Ecto neural progenitor cell (in vitro differentiated cells): ENCODE results near the gene MRPS14.
"Not testable (repeated sequence)": the region's sequence is repeated elsewhere in the genome, so short reads cannot be mapped to it uniquely, and the experiment has no call there.

ENCODE experiments used
- DNase-seq: peaks from one replicate; pipeline ENCODE4 v3.0.0-alpha.2; 2018; ENCODE audit warnings: low spot score

MRPS14 gene

GRCh38 chr1:175023043-175023921 is at the start of gene MRPS14:
TSS of gene MRPS14 (minus strand) at chr1:175023425. CDS start at chr1:175023408, 17 bp downstream.
- DNase-seq, result peak; percentile 98

- DNase-seq, result no peak
Measured at GRCh38 chr1:175072099-175072951, 49.1 kb upstream of the MRPS14 start.

- DNase-seq, result no peak
Measured at GRCh38 chr1:175071276-175071943, 48.2 kb upstream of the MRPS14 start.

- no peak for DNase-seq
Measured at GRCh38 chr1:175070818-175071217, 47.6 kb upstream of the MRPS14 start.

DNA sequence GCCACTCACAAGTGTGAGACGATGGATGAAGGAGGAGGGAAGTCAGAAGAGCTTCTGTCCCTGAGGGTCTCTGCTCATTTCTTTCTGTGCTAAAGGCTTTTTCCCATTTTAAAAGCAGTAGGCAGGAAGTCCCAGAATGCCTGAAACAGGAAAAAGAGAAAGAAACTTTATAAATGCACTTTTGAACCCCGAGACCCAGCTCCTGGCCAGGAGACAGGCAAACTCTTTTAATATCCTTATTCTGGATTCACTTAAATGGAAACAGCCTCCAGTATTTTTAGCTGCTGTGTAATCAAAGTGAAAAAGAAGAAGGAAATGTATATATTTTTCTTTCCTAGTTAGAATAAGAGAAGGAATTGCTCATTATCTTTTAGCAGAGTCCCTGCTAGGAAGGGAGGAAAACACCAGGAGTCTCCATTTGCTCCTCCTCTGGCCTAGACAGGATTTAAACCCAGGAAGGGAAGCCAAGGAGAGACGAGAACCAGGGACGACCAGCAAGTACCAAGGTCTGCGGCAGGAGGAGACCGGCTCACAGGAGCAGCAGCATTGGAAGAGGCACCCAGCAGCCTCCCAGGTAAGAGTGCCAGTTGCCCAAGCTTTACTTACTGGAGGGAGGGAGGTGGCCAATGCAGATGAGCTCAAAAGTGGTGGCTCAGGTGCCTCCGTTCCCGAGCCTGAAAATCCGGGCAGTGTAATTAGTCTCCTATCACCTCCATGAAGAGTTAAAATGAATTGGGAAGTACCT is 44.3 kb upstream of the MRPS14 start, which contains the start of gene TNN:
Gene TNN (plus strand): TSS at position 472 of the 745 bp plus-strand sequence. CDS start 9,586 bp downstream, outside the sequence.
- no peak for DNase-seq

DNA sequence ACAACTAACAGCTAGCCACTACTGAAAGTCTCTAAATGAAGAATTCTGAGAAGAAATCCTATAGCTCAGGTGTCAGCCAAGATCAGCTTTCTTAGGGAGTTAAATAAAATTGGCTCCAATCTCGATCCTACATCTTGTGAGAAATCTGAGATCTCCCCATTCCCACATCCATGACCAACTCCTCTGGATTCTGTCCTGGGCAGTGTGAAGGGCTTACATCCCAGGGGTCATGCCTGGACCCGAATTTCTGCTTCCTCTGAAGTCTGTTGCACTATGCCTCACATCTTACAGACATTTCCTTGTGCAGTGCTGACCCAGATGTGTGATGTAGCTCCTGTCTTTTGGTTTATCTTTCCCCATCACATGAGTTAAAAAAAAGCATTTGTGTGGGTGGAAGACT is 39.6 kb upstream of the MRPS14 start:
- no peak for DNase-seq

DNA sequence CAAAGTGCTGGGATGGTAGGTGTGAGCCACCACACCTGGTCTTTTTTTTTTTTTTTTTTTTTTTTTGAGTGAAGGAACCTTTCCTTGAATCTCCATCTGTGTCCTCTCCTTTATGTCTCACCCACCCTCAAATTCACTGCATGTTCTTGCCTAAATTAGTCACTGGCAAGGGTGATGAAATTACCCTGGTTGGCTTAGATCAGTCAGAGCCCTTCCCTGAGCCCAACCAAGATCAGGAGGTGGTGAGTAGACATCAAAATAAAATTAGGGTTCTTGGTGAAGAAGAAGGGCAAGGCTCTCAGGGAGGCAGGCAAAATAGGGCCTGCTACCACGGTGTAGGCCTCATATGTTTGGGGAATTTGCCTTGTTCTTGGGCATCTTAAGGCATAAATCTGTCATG is 39.1 kb upstream of the MRPS14 start:
- DNase-seq, result no peak

- no peak for DNase-seq
Measured at GRCh38 chr1:175054736-175055135, 31.5 kb upstream of the MRPS14 start.

GRCh38 chr1:175050992-175051391 is 27.8 kb upstream of the MRPS14 start:
- DNase-seq, result no peak

DNA sequence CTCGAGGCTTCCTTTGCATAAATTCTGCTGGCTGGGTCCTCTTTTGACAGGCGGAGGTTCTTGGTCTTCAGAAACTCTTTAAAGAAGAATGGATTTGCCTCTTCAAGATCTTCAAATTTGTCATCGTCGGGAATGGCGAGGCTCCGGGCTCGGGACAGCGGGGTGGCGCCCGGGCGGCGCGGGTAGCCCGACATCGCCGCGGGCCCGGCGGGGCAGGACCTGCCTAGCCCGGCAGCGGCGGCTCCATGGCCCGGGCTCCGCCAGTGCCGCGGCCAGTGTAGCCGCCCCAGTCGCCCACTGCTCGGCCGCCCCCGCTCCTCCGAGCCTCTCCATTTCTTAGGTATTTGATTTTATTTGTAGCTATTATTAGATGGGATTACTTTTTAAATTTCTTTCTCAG is 22.3 kb upstream of the MRPS14 start:
- no peak for DNase-seq

- no peak for DNase-seq
Measured at GRCh38 chr1:175045097-175045496, 21.9 kb upstream of the MRPS14 start.

DNA sequence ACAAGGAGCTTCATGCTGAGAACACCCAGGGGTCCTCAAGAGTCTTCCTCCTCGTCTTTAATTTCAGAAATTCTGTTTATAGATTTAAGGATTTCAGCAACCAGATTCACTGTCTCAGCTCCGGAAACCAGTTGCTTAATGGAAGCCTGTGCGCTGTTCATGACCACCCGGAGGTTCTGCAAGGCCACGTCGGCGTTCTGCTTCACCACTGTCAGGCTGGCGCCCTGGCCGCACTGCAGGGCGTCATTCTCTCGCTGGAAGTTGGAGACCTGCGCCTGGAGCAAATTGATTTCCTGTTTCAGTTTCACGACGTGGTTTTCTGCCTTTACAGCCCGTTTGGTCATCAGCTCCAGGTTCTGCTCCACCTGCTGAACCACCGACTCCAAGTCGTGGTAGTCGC is 21.4 kb upstream of the MRPS14 start:
- not testable (repeated sequence) for DNase-seq

- peak; percentile 55 for DNase-seq
Measured at GRCh38 chr1:175043824-175044223, 20.6 kb upstream of the MRPS14 start.

- no peak for DNase-seq
Measured at GRCh38 chr1:175042650-175043049, 19.4 kb upstream of the MRPS14 start.

GRCh38 chr1:175040324-175040879 is 17.2 kb upstream of the MRPS14 start:
- DNase-seq, result no peak

- no peak for DNase-seq
Measured at GRCh38 chr1:175037416-175037815, 14.2 kb upstream of the MRPS14 start.

- DNase-seq, result no peak
Measured at GRCh38 chr1:175036476-175036875, 13.3 kb upstream of the MRPS14 start.

- DNase-seq, result no peak
Measured at GRCh38 chr1:175035865-175036264, 12.6 kb upstream of the MRPS14 start.

GRCh38 chr1:175034775-175035174 is 11.6 kb upstream of the MRPS14 start:
- no peak for DNase-seq

DNA sequence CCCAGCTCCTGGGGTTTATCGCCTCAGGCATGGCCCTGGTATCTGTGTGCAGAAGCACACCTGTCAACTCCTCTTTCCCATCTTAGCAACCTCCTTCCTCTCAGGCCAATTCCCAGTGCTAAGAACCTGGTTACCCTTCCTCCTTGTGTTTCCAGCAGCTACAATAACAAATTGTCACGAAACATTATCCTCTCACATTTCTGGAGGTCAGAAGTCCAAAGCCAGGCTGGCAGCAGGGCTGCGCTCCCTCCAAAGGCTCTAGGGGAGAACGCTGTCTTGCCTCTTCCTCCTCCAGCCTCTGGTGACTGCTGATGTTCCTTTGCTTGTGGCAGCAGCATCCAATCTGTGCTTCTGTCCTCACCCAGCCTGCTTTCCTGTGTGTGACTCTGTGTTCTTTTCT is 10.7 kb upstream of the MRPS14 start:
- no peak for DNase-seq

DNA sequence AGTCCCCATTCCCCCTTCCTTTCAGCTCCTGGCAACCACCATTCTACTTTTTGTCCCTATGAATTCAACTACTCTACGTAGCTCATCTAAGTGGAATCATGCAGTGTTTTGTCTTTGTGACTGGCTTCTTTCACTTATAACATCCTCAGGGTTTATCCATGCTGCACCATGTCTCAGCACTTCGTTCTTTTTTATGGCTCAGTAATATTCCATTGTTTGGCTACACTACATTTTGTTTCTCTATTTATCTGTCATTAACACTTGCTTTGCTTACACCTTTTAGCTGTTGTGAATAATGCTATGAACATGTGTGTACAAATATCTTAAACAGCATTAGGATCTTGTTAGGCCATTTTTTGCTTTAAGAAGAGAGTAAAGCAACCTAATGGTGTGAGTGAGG is 1.5 kb upstream of the MRPS14 start:
- DNase-seq, result no peak
